Measurements from ENCODE around the gene AGO3.
"Not testable (repeated sequence)": the region's sequence is repeated elsewhere in the genome, so short reads cannot be mapped to it uniquely, and the experiment has no call there.

DNA sequence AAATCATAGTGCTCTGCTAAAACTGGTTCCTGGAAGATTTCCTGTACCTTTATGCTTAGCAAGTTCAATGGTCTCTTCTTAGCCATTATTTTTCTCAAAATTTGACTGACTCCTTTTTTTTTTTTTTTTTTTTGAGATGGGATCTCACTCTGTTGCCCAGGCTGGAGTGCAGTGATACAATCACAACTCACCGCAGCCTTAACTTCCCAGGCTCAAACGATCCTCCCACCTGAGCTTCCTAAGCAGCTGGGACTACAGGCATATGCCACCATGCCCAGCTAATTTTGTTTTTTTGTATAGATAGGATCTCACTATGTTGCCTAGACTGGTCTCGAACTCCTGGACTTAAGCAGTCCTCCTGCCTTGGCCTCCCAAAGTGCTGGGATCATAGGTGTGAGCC is 93.1 kb downstream of the AGO3 start:
- TF ChIP-seq, protein P1, sequence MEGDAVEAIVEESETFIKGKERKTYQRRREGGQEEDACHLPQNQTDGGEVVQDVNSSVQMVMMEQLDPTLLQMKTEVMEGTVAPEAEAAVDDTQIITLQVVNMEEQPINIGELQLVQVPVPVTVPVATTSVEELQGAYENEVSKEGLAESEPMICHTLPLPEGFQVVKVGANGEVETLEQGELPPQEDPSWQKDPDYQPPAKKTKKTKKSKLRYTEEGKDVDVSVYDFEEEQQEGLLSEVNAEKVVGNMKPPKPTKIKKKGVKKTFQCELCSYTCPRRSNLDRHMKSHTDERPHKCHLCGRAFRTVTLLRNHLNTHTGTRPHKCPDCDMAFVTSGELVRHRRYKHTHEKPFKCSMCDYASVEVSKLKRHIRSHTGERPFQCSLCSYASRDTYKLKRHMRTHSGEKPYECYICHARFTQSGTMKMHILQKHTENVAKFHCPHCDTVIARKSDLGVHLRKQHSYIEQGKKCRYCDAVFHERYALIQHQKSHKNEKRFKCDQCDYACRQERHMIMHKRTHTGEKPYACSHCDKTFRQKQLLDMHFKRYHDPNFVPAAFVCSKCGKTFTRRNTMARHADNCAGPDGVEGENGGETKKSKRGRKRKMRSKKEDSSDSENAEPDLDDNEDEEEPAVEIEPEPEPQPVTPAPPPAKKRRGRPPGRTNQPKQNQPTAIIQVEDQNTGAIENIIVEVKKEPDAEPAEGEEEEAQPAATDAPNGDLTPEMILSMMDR (IDR thresholded peaks at IDR 0.05): not testable (repeated sequence)
- not testable (repeated sequence) for TF ChIP-seq POLR2A (IDR thresholded peaks at IDR 0.05)
